Activated T-cell treated with anti-CD3 and anti-CD28 coated beads, Interleukin-2, amount 50 U/mL, for 48 hours (primary cell): ENCODE data around the gene TMEM114.

Source experiments
- DNase-seq, 2 experiments: peaks; one replicate each; pipeline ENCODE4 v3.0.0-alpha.2; 2020

Gene TMEM114

GRCh38 chr16:8589900-8590688 is at the start of gene TMEM114:
TSS of gene TMEM114 (minus strand) at chr16:8590511. CDS start at chr16:8589838, 673 bp downstream.
- no peak for DNase-seq

GRCh38 chr16:8639694-8640093 is 49.4 kb upstream of the TMEM114 start:
- no peak for DNase-seq

- no peak for DNase-seq
Measured at GRCh38 chr16:8634991-8635736, 44.9 kb upstream of the TMEM114 start.

DNA sequence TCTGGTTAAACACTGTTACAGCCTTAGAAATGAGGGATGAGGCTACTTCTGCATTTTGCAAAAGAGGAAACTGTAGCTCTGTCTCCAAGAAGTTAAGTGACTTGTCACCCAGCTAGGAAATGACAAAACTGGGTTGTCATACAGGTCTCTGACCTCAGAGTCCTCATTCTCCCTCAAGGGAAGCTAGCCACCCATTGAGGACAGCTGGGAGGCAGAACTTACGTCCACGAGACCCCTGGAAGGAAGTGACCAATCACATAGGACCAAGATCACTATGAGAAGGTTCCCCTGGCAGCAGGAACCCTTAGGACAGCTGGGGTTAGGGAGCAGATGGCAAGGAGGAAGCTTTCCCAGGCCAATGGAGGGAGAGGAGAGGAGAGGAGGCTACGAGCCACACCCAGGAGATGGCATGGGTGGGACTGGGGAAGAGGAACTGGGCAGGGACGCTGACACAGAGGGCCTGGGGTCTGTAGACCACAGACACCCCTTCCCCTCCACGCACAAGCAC is 42.4 kb upstream of the TMEM114 start:
- no peak for DNase-seq

GRCh38 chr16:8631818-8632465 is 41.6 kb upstream of the TMEM114 start:
- no peak for DNase-seq

- no peak for DNase-seq
Measured at GRCh38 chr16:8631373-8631772, 41.1 kb upstream of the TMEM114 start.

- DNase-seq, result no peak
Measured at GRCh38 chr16:8630255-8630953, 40.1 kb upstream of the TMEM114 start.

DNA sequence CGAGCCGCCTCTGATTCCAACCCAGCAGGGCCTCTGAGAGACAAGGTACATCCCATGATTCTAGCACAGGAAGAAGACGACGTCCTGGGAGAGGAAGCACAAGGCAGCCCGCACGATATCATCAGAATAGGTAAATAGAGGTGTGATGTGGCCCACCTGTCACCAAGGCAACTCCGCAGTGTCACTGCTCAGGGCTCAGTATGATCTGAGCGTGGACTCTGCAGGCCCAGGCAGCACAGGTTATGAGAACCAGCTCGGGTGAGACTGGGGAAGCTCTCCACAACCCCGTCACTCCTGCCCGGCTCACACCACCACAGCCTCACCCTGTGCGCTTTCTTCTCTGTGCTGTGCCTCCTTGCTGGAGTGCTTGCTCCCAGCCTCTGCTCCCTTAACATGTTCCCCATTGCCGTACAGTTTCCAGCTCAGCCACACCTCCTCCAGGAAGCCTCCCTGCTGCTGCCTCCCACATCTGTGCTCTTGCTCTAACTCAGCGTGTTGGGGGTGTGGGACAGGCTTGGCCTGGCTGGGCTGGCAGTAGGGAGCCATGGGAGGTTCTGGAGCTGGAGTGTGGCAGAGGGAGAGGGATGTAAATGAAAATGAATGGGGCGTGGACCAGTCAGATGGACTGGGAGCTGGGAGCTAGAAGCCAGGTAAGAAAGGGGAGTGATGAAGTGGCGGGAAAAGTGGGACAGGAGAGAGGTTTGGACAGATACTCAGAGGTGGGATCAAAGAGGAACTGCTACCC is 38.8 kb upstream of the TMEM114 start:
- DNase-seq, result no peak

DNA sequence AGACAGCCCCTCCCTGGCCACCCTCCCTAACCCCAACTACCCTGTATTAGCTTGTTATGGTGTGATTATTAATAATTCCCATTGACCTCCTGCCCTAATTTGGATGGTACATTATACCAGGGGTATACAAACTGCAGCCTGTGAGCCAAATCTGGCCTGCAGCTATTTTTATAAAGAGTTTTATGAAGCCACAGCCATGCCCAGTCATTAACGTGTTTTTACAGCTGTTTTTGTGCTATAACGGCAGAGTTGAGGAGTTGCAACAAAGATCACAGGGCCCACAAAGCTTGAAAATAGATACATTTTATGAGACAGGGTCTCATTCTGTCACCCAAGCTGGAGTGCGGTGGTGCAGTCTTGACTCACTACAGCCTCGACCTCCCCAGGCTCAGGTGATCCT is 37.1 kb upstream of the TMEM114 start:
- no peak for DNase-seq

DNA sequence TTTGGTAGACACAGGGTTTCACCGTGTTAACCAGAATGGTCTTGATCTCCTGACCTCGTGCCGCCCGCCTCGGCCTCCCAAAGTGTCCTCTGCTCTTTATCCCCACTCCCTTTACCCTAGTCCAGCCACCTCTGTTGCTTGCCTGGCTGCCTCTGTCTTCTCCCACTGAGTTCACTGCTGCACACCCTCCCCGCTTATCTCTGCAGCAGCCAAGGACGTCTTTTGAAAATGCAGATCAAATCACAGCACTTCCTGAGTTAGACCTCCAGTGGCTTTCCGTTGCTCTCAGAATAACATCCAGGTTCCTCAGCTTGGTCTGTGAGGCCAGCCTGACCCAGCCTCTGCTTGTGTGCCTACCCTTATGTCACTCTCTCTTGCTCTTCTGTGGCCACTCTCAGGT is 36.6 kb upstream of the TMEM114 start:
- no peak for DNase-seq

DNA sequence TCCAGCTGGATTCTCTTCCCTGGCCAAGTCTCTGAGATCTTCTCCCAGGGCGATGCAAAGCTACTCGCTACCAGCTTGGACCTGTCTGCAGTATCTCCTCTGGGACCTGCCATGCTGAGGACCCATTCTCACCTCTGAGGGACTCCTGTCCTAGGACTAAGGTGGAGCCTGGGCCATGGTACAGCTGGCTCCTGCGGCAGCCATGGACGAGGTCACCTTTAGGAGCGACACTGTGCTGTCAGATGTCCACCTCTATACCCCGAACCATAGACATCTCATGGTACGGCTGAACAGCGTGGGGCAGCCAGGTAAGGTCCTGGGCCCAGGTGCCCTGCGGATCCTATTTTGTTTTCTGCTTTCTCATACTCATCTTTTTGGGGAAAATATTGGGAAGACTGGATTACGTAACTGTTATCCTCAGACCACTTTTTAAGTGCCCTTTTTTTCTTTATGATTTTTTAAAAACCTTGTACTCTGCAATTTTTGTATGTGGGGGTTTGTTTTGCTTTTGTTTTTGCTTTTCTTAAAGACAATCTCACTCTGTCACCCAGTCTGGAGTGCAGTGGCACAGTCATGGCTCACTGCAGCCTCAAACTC is 35.3 kb upstream of the TMEM114 start:
- DNase-seq, result no peak

GRCh38 chr16:8623634-8624033 is 33.3 kb upstream of the TMEM114 start:
- DNase-seq, result no peak

GRCh38 chr16:8622315-8622656 is 32.0 kb upstream of the TMEM114 start:
- no peak for DNase-seq

GRCh38 chr16:8621572-8622314 is 31.4 kb upstream of the TMEM114 start, which contains the start of gene METTL22:
TSS of gene METTL22 (plus strand) at chr16:8621698. CDS start at chr16:8625666, 3,968 bp downstream.
- DNase-seq, result peak; percentile 94

- no peak for DNase-seq
Measured at GRCh38 chr16:8621222-8621571, 30.9 kb upstream of the TMEM114 start.

GRCh38 chr16:8620535-8620934 is 30.2 kb upstream of the TMEM114 start:
- DNase-seq, result peak in 1 of 2 experiments; percentile 19

- DNase-seq, result no peak
Measured at GRCh38 chr16:8619671-8620370, 29.5 kb upstream of the TMEM114 start.

- no peak for DNase-seq
Measured at GRCh38 chr16:8614435-8615029, 24.2 kb upstream of the TMEM114 start.

GRCh38 chr16:8611886-8612600 is 21.7 kb upstream of the TMEM114 start:
- DNase-seq, result no peak
